Activated T-helper 1 cell treated with anti-CD3 and anti-CD28 coated beads, Interleukin-12 subunit alpha, Interleukin-12 subunit beta, Interleukin-2, Interleukin-4 antibody, amounts not matched to agents 30 ng/mL and 10 ng/mL and 1 ng/mL, durations not matched to agents 14 hours and 24 hours and 36 hours (primary cell): Measurements from ENCODE around the gene GALNS. TPM values are rescaled to one million over a fixed set of nuclear protein-coding genes. Genes with fewer than 3 reads are reported as not detected.

Experiments
- DNase-seq: peaks from one replicate; pipeline ENCODE4 v3.0.0; 2021; ENCODE audit warnings: low spot score
- H3K27ac Mint-ChIP-seq: one replicate; pipeline ENCODE4 v1.8.0; 2021; ENCODE audit warnings: mild to moderate bottlenecking, mixed read lengths
- H3K27me3 Mint-ChIP-seq: one replicate; pipeline ENCODE4 v1.8.0; 2022; ENCODE audit warnings: mild to moderate bottlenecking, moderate library complexity, mixed read lengths; ENCODE audit not compliant: insufficient read depth
- H3K36me3 Mint-ChIP-seq: one replicate; pipeline ENCODE4 v1.8.0; 2021; ENCODE audit warnings: low read depth, mixed read lengths
- H3K4me1 Mint-ChIP-seq: one replicate; pipeline ENCODE4 v1.8.0; 2021; ENCODE audit warnings: low read depth, mixed read lengths
- H3K4me3 Mint-ChIP-seq: one replicate; pipeline ENCODE4 v1.8.0; 2021; ENCODE audit warnings: mild to moderate bottlenecking, moderate library complexity, mixed read lengths
- H3K9me3 Mint-ChIP-seq: one replicate; pipeline ENCODE4 v1.8.0; 2021; ENCODE audit warnings: mixed read lengths
- intact Hi-C: fragments of 100-400 bp; cut with micrococcal nuclease; formaldehyde crosslinking; loops from one replicate; pipeline ENCODE4 v1.15.1; 2024
- total RNA-seq: library from RNA; stranded (reverse); gene quantifications from 2 replicates; pipeline ENCODE4 v1.2.3, GENCODE V29; 2022

GALNS gene, protein sequence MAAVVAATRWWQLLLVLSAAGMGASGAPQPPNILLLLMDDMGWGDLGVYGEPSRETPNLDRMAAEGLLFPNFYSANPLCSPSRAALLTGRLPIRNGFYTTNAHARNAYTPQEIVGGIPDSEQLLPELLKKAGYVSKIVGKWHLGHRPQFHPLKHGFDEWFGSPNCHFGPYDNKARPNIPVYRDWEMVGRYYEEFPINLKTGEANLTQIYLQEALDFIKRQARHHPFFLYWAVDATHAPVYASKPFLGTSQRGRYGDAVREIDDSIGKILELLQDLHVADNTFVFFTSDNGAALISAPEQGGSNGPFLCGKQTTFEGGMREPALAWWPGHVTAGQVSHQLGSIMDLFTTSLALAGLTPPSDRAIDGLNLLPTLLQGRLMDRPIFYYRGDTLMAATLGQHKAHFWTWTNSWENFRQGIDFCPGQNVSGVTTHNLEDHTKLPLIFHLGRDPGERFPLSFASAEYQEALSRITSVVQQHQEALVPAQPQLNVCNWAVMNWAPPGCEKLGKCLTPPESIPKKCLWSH
- total RNA-seq: 21.9 and 23.8 TPM in 2 replicates

DNA sequence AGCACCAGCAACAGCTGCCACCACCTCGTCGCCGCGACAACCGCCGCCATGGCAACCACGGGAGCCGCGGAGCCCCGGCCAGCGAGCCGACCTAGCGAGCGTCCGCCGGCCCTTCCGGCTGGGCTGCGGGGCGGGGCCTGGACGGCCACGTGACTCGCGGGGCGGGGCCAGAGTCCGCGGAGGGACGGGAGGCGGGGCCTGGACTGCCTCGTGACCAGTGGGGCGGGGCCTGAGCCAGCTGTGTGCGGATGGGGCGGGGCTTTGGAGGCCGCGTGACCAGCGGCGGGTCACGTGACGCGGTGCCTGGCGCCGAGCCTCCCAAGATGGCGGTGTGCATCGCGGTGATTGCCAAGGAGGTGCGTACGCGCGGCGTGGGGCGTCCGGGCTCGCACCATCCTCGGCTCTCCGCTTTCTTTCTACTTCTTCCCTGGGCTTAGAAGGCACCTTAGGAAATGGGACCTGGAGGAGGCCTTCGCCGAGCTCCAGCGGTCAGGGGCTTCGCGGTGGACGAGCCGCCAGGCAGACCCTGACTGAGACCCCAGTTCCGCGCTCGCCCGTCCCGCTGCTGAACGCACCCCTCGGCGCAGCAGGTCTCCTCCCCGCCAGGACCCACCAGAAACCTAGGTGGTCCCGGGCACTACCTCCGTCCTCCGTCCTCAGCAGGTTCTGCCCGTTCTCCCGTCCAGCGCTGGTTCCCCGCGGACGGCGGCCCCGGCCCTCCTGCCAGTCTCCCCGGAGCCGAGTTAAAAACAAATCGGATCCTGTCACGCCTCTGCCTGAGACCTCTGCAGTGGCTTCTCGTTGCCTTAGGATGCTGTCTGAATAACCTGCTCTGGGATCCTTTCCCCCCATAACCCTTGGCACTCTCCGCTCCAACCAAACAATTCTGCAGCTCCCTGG, at the start of gene GALNS, which contains the start of gene TRAPPC2L:
Gene GALNS (minus strand): TSS at position 120 of the 900 bp plus-strand sequence. CDS start 70 bp downstream, at position 50.
Gene TRAPPC2L (plus strand): TSS at position 300 of the 900 bp plus-strand sequence. CDS start 24 bp downstream, at position 324.
- peaks cover 8% of the 10 kb centered on the region for H3K36me3 Mint-ChIP-seq
- no peaks in the 10 kb centered on the region for H3K27me3 Mint-ChIP-seq
- DNase-seq: peak; percentile 98
- no peaks in the 10 kb centered on the region for H3K9me3 Mint-ChIP-seq
- intact Hi-C loops: loop anchor here (1.0 to 5.0 kb wide), 15 partner anchors 41 to 634 kb away; partner anchors contain the start of genes ANKRD11, CDH15, CDT1 and CTU2
- H3K4me3 Mint-ChIP-seq: peak within 1 kb of the TSS; percentile 96
- peak within 1 kb of the TSS; percentile 88 for H3K27ac Mint-ChIP-seq
- H3K4me1 Mint-ChIP-seq: peaks cover 25% of the 10 kb centered on the region

DNA sequence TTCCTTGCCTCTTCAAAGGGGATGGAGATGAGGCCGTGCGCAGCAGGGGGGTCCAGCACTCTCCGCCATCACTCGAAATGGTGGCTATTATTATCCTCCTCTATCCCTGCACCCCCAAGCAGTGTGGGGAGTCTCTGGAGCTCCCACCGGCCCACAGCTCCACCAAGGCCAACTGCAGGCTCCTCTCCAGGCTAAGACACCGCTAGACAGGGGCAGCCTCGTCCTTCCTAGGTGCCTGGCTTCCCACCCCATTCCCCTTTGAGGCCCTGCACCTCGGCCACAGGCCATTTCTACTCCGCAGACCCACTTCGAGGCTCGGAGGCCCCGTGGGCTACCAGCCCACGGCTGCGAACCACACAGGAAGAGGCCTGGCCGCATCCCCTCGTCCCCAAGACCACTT, 49.3 kb upstream of the GALNS start:
- no peak for DNase-seq
- H3K27ac Mint-ChIP-seq: no peak overlapping the region
- intact Hi-C loops: no loop called here
- H3K4me3 Mint-ChIP-seq: no peak overlapping the region
- H3K4me1 Mint-ChIP-seq: no peaks in the 10 kb centered on the region
- H3K27me3 Mint-ChIP-seq: peaks cover 2% of the 10 kb centered on the region
- H3K36me3 Mint-ChIP-seq: no peaks in the 10 kb centered on the region
- H3K9me3 Mint-ChIP-seq: no peaks in the 10 kb centered on the region

DNA sequence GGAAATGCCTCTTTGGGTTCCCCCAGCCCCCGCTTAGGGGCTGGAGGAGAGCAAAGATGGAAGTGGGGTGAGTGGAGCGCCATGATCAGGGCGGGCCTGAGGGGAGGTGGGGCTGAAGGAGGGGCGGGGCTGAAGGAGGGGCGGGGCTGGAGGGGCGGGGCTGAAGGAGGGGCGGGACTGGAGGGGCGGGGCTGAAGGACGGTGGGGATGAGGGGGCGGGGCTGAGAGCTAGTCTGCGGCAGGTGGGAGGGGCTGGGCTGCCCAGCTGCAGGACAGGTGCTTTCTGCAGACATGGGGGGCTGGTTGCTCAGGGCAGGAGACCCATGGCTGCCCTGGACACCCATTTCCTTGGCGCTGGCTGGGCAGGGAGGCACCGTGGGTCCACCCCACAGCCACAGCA, 48.8 kb upstream of the GALNS start:
- no peaks in the 10 kb centered on the region for H3K36me3 Mint-ChIP-seq
- H3K4me3 Mint-ChIP-seq: no peak overlapping the region
- no peaks in the 10 kb centered on the region for H3K4me1 Mint-ChIP-seq
- H3K27ac Mint-ChIP-seq: no peak overlapping the region
- H3K27me3 Mint-ChIP-seq: peaks cover 2% of the 10 kb centered on the region
- intact Hi-C loops: no loop called here
- no peak for DNase-seq
- H3K9me3 Mint-ChIP-seq: no peaks in the 10 kb centered on the region

DNA sequence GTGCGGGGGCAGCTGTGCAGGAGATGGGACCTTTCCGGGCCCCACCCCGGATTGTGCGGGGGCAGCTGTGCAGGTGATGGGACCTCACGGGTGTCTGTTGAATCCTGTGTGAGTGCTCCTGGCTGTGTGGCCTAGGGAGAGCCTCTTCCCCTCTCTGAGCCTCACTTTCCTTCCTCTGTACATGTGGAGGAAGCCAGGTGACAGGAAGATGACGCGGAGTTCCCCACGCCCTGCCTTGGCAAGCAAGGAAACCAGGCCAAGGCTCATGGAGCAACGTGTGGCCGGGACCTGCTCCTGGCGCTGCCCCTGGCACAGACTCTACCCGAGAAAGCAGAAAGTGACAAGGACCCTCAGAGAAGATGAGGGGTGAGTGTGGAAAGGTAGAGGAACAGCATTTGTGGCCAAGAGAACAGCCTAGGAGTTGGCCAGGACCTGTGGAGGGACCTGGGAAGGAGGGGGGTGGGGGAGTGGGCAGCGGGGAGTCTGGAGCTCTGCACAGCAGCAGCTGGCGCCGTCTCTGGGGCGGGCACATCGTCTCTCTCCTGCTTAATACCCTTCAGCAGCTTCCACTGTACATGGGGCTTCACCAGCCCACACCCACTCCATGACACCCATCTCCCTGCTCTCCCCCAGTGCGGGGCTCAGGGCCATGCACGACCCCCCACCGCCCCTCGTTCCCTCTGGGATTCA, 48.1 kb upstream of the GALNS start:
- Mint-ChIP-seq H3K27ac (no peak overlapping the region), H3K9me3 (no peaks in the 10 kb centered on the region), H3K4me3 (no peak overlapping the region), H3K27me3 (peaks cover 2% of the 10 kb centered on the region), H3K4me1 (no peaks in the 10 kb centered on the region), H3K36me3 (no peaks in the 10 kb centered on the region)
- intact Hi-C loops: no loop called here
- no peak for DNase-seq

DNA sequence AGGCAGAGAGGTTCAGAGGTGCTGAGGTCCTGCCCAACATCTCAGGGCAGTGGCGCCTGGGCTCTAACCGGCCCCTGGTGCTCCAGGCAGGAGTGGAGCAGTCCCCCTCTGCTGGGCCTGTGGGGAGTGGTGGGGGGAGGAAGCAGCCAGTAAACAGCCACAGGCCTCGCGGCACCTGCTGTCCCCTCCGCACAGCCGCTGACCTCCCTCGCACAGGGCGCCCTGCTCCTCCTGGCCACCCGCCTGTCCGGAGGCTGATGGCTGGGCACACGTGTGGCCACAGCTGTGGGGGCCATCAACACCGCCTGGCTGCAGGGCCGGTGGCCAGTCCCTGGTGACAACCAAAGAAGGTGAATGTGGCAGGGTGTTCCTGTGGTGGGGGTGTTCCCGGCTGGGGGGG, 46.5 kb upstream of the GALNS start:
- no peak for DNase-seq
- Mint-ChIP-seq H3K4me3 (no peak overlapping the region), H3K9me3 (no peaks in the 10 kb centered on the region), H3K4me1 (no peaks in the 10 kb centered on the region), H3K27ac (no peak overlapping the region), H3K36me3 (no peaks in the 10 kb centered on the region), H3K27me3 (peaks cover 2% of the 10 kb centered on the region)
- intact Hi-C loops: no loop called here

DNA sequence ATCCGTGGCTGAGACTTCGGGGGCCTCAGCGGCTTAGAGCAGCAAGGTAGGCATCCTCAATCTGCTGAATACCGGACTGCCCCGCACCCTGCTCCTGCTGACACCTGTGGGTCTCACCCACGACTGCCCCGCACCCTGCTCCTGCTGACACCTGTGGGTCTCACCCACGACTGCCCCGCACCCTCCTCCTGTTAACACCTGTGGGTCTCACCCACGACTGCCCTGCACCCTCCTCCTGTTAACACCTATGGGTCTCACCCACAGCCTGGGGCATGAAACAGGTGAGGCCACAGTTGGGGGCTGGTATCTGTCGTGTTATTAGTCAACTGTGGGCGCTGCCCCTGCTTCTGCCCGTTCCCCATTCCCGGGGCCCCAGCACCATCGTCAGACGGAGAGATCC, 46.0 kb upstream of the GALNS start:
- no peak for DNase-seq
- Mint-ChIP-seq H3K4me1 (no peaks in the 10 kb centered on the region), H3K9me3 (no peaks in the 10 kb centered on the region), H3K4me3 (no peak overlapping the region), H3K27ac (no peak overlapping the region), H3K27me3 (peaks cover 2% of the 10 kb centered on the region), H3K36me3 (no peaks in the 10 kb centered on the region)
- intact Hi-C loops: no loop called here

DNA sequence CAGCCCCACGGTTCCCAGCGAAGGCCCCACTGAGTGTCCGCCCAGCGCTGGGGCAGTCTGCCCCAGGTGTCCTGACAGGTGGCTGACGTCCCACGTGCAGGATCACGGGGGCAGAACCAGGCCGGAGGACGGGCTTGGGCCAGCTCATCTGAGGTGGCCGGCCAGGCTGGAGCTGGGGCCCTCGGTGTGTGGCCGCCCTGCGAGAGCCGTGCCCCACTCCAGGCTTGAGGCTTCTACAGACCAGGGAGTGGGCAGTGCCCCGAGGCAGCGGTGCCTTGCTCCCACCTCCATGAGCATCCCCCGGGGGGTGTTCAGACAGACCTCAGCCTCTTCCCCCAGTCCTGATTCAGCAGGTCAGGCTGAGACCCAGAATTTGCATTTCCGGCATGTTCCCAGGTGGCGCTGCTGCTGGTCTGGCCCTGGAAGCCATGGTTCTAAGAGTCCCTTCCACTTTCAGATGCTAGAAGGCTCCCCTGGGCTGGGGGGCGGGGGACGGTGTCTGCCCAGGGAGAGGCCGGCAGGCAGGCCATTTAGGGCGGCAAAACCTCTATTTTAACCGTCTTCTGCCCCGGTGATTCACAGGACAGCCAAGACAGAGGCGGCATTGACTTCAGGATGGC, 45.1 kb upstream of the GALNS start:
- intact Hi-C loops: no loop called here
- Mint-ChIP-seq H3K4me3 (no peak overlapping the region), H3K36me3 (no peaks in the 10 kb centered on the region), H3K27ac (no peak overlapping the region), H3K27me3 (peaks cover 2% of the 10 kb centered on the region), H3K4me1 (no peaks in the 10 kb centered on the region), H3K9me3 (no peaks in the 10 kb centered on the region)
- DNase-seq: no peak

DNA sequence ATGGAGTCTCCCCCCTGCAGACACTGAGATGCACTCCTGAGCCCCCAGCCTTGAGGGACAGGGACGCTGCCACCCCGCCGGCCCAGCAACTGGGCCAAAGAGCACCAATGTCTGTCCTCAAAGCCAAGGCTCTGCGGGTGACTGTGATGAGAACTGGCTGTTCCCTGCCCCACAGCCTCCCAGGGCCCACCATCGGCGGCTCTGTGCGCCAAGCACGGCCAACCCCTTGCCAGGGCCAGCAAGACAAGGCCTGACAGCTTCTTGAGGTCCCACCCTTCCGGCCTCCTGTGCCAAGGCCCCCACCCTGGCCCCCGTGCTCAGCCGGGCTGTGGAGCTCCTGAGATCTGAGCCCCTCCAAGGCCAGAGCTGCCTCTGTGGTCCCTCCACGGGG, 43.9 kb upstream of the GALNS start:
- H3K9me3 Mint-ChIP-seq: no peaks in the 10 kb centered on the region
- no peaks in the 10 kb centered on the region for H3K36me3 Mint-ChIP-seq
- no peaks in the 10 kb centered on the region for H3K4me1 Mint-ChIP-seq
- H3K27ac Mint-ChIP-seq: no peak overlapping the region
- DNase-seq: no peak
- intact Hi-C loops: no loop called here
- no peaks in the 10 kb centered on the region for H3K27me3 Mint-ChIP-seq
- H3K4me3 Mint-ChIP-seq: no peak overlapping the region

DNA sequence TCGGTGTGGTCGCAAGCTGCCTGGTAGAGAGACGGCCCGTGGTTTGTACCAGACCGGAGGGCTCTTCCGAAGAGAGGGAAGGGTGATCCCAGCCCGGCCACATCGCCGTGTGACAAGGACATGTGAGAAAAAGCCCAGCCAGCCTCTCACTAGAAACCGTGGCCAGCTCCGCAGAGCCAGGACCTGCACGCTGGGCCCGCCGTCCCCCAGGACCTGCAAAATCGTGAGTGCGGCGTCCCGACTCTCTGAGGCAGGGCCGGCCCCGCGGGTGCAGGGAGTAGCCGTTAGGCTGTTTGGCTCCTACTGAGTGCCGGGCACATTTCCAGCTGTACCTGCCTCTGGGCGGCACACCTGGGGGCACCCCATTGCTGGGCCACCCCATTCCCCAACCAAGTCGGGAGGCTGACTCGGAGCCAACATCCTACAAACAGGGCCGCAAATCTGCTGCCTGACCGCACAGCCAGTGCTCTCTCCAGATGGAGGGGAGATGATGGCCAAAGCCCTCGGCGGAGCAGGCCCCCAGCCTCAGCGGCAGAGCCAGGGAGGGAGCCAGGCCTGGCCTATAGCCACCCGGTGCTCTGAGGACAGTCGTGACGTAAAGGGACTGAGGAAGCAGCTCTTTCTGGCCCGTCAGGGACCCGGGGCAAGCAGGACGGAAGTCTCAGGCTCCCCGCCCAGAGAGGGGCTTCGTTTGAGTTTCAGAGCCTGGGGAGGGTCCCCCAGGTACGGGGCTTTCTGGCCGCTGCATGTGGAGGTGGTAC, 43.3 kb upstream of the GALNS start:
- intact Hi-C loops: no loop called here
- no peaks in the 10 kb centered on the region for H3K9me3 Mint-ChIP-seq
- no peaks in the 10 kb centered on the region for H3K36me3 Mint-ChIP-seq
- H3K27me3 Mint-ChIP-seq: no peaks in the 10 kb centered on the region
- no peak overlapping the region for H3K4me3 Mint-ChIP-seq
- H3K4me1 Mint-ChIP-seq: no peaks in the 10 kb centered on the region
- H3K27ac Mint-ChIP-seq: no peak overlapping the region
- no peak for DNase-seq

DNA sequence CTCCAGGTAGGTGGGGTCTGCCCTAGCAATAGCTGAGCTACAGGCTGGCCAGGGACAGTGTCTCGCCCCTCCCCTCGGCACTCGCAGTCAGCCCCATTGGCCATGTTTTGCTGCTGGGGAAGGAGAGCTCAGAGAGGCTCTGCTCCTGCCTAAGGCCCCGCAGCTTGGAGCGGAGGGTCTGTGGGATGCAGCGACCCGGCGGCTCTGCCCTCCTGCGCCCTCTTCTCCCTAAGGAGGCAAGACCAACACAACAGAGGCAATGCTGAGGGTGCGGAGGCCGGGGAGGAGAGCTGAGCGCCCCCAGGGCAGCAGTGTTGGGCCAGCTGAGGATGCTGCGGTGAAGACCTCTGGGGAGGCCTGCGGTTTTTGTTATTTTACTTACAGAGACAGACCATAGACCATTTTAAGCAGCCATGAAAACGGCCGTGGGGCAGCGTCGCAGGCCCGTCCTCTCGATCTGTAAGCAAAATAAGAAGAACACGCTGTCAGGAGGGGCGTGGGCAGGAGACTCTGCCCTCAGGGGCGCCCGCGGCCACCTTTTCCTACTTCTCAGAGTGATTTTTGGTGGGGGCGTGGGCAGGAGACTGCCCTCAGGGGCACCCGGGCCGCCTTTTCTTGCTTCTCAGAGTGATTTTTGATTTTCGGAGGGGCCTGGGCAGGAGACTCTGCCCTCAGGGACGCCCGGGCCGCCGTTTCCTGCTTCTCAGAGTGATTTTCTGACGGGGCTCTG, 41.1 kb upstream of the GALNS start:
- H3K4me1 Mint-ChIP-seq: no peaks in the 10 kb centered on the region
- no peaks in the 10 kb centered on the region for H3K27me3 Mint-ChIP-seq
- H3K36me3 Mint-ChIP-seq: no peaks in the 10 kb centered on the region
- DNase-seq: no peak
- H3K9me3 Mint-ChIP-seq: no peaks in the 10 kb centered on the region
- intact Hi-C loops: no loop called here
- no peak overlapping the region for H3K27ac Mint-ChIP-seq
- H3K4me3 Mint-ChIP-seq: no peak overlapping the region

DNA sequence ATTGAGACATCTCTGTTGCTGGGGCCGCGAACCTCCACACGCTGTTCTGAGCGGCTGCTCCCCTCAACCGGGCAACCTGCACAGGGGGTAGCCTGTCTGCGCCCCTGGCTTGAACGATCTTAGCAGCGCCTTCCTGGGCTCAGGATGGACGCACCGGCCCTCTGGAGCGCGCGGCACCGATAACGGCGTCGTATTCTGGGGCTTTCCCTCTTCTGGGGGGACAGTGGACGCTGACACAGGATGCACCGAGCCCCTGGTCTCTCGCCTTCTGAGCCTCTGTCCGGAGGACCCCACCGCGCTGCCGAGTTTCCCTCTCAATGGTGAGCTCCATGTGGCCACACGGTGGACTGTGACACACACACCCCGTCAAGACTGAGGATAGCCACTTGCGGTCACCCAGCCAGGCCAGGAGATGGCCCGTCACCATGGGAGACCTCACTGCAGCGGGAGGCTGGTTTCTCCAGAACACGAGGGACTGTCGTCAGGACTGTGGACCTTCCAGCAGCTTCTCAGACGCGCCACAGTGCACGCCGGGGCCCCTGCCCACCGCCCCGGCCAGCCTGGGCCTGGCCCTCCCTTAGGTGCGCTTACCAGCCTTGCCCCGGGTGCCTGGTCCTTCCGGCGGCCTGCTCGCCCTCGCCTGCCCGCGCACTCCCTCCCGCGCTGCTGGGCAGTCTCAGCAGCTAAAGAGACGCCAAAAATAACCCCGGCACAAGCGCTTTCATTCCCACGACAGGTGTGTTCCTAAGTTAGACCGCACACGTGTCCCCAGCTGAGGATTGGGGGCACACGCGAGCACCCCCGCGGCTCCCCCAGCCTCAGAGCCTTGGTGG, 39.7 kb upstream of the GALNS start:
- intact Hi-C loops: no loop called here
- Mint-ChIP-seq H3K9me3 (no peaks in the 10 kb centered on the region), H3K36me3 (no peaks in the 10 kb centered on the region), H3K4me1 (no peaks in the 10 kb centered on the region), H3K27ac (no peak overlapping the region), H3K4me3 (no peak overlapping the region), H3K27me3 (no peaks in the 10 kb centered on the region)
- DNase-seq: no peak
